WTC11 (cell line): ENCODE results near the gene RCAN2.

Experiments
- ARID4B ChIP-seq: sonication (generic); formaldehyde crosslinking; IDR thresholded peaks from 2 replicates; pipeline ENCODE4 v1.8.0; 2023; ENCODE audit warnings: missing genetic modification reagents, mild to moderate bottlenecking, borderline replicate concordance
- CTCF ChIP-seq: fragments of 200-600 bp; IDR thresholded peaks from 2 replicates; pipeline ENCODE4 v1.8.0; 2022; ENCODE audit warnings: antibody characterized with exemption
- ETV6 ChIP-seq: sonication (generic); formaldehyde crosslinking; IDR thresholded peaks from 2 replicates; pipeline ENCODE4 v1.8.1; 2022; ENCODE audit warnings: mild to moderate bottlenecking, missing genetic modification reagents
- JUN ChIP-seq: sonication (generic); formaldehyde crosslinking; IDR thresholded peaks from 2 replicates; pipeline ENCODE4 v1.8.0; 2023; ENCODE audit warnings: mild to moderate bottlenecking, missing genetic modification reagents
- MXD4 ChIP-seq: fragments of 250-450 bp; sonication (Bioruptor Pico); IDR thresholded peaks from 2 replicates; pipeline ENCODE4 v1.8.0; 2021; ENCODE audit warnings: mild to moderate bottlenecking, moderate library complexity, borderline replicate concordance
- MYBL2 ChIP-seq: sonication (generic); formaldehyde crosslinking; IDR thresholded peaks from 2 replicates; pipeline ENCODE4 v1.8.1; 2023; ENCODE audit warnings: mild to moderate bottlenecking, moderate library complexity, missing genetic modification reagents
- NR3C1 ChIP-seq: sonication (generic); formaldehyde crosslinking; conservative IDR thresholded peaks from 2 replicates; pipeline ENCODE4 v1.8.1; 2023; ENCODE audit warnings: low read depth, mild to moderate bottlenecking, missing genetic modification reagents
- SP1 ChIP-seq: sonication (generic); formaldehyde crosslinking; conservative IDR thresholded peaks from 2 replicates; pipeline ENCODE4 v1.8.1; 2022; ENCODE audit warnings: missing genetic modification reagents
- TCF7 ChIP-seq: sonication (generic); formaldehyde crosslinking; IDR thresholded peaks from 2 replicates; pipeline ENCODE4 v1.8.0; 2022; ENCODE audit warnings: mild to moderate bottlenecking, low read depth, missing genetic modification reagents, moderate library complexity
- TF ChIP-seq, protein P1 (sequence below): sonication (generic); formaldehyde crosslinking; IDR thresholded peaks from 2 replicates; pipeline ENCODE4 v1.8.1; 2022; ENCODE audit warnings: low read depth, missing genetic modification reagents, borderline replicate concordance
- TF ChIP-seq, protein P2 (sequence below): sonication (generic); formaldehyde crosslinking; IDR thresholded peaks from 2 replicates; pipeline ENCODE4 v1.8.1; 2023; ENCODE audit warnings: mild to moderate bottlenecking, moderate library complexity, missing genetic modification reagents
- TF ChIP-seq, protein P3 (sequence below): sonication (generic); formaldehyde crosslinking; IDR thresholded peaks from 2 replicates; pipeline ENCODE4 v1.8.1; 2023; ENCODE audit warnings: mild to moderate bottlenecking, missing genetic modification reagents

DNA sequence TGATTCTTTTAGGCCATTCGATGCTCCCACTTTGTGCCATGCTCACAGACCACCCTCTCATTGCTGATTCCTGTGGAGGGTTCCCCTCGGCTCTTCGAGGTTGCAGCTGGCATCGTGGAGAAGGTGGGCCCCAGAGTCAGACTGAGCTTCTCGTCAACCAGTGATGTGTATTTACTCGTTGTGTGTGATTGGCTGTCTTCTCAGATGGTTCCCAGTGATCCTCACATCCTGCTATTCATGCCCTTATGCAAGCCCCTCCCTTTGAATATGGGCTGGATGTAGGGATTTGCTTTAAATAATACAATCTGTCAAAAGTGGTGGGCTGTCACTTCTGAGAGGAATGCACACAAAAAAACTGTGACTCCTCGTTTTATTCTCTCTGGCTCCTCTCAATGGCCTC is 220.9 kb downstream of the RCAN2 start:
- TF ChIP-seq CTCF (no peak), ARID4B (CRISPR knock-in tag) (no peak), JUN (CRISPR knock-in tag) (no peak), SP1 (CRISPR knock-in tag) (no peak), MYBL2 (no peak), NR3C1 (CRISPR knock-in tag) (no peak), TCF7 (CRISPR knock-in tag) (no peak), MXD4 (CRISPR knock-in tag) (no peak), ETV6 (CRISPR knock-in tag) (no peak)
- TF ChIP-seq, protein P1, sequence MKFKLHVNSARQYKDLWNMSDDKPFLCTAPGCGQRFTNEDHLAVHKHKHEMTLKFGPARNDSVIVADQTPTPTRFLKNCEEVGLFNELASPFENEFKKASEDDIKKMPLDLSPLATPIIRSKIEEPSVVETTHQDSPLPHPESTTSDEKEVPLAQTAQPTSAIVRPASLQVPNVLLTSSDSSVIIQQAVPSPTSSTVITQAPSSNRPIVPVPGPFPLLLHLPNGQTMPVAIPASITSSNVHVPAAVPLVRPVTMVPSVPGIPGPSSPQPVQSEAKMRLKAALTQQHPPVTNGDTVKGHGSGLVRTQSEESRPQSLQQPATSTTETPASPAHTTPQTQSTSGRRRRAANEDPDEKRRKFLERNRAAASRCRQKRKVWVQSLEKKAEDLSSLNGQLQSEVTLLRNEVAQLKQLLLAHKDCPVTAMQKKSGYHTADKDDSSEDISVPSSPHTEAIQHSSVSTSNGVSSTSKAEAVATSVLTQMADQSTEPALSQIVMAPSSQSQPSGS (CRISPR knock-in tag): no peak
- TF ChIP-seq, protein P2, sequence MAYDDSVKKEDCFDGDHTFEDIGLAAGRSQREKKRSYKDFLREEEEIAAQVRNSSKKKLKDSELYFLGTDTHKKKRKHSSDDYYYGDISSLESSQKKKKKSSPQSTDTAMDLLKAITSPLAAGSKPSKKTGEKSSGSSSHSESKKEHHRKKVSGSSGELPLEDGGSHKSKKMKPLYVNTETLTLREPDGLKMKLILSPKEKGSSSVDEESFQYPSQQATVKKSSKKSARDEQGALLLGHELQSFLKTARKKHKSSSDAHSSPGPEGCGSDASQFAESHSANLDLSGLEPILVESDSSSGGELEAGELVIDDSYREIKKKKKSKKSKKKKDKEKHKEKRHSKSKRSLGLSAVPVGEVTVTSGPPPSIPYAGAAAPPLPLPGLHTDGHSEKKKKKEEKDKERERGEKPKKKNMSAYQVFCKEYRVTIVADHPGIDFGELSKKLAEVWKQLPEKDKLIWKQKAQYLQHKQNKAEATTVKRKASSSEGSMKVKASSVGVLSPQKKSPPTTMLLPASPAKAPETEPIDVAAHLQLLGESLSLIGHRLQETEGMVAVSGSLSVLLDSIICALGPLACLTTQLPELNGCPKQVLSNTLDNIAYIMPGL (CRISPR knock-in tag): no peak
- TF ChIP-seq, protein P3, sequence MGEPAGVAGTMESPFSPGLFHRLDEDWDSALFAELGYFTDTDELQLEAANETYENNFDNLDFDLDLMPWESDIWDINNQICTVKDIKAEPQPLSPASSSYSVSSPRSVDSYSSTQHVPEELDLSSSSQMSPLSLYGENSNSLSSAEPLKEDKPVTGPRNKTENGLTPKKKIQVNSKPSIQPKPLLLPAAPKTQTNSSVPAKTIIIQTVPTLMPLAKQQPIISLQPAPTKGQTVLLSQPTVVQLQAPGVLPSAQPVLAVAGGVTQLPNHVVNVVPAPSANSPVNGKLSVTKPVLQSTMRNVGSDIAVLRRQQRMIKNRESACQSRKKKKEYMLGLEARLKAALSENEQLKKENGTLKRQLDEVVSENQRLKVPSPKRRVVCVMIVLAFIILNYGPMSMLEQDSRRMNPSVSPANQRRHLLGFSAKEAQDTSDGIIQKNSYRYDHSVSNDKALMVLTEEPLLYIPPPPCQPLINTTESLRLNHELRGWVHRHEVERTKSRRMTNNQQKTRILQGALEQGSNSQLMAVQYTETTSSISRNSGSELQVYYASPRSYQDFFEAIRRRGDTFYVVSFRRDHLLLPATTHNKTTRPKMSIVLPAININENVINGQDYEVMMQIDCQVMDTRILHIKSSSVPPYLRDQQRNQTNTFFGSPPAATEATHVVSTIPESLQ (CRISPR knock-in tag): no peak
